MM.1S (cell line): ENCODE data around the gene PADI4.

Source experiments
- DNase-seq: peaks from one replicate; pipeline ENCODE4 v3.0.0-alpha.2; 2015
- H2AFZ ChIP-seq: fragments of 300-600 bp; sonication (generic); 2 replicates; pipeline ENCODE4 v1.6.0; 2016; ENCODE audit warnings: antibody characterized with exemption, low read length
- H3F3A ChIP-seq: fragments of 300-600 bp; sonication (generic); 2 replicates; pipeline ENCODE4 v1.6.1; 2016; ENCODE audit warnings: mild to moderate bottlenecking, antibody characterized with exemption, low read length, moderate library complexity, mixed read lengths; ENCODE audit not compliant: insufficient read depth
- H3K27ac ChIP-seq: fragments of 300-600 bp; sonication (generic); 2 replicates; pipeline ENCODE4 v1.5.1; 2016; ENCODE audit warnings: mild to moderate bottlenecking, low read length
- H3K27me3 ChIP-seq: fragments of 300-600 bp; sonication (generic); replicated peaks from 2 replicates; pipeline ENCODE4 v1.6.0; 2016; ENCODE audit warnings: low read length; ENCODE audit not compliant: insufficient read depth
- H3K36me3 ChIP-seq: fragments of 300-600 bp; sonication (generic); replicated peaks from 2 replicates; pipeline ENCODE4 v1.6.1; 2016; ENCODE audit warnings: mild to moderate bottlenecking, low read length, mixed read lengths; ENCODE audit not compliant: insufficient read depth
- H3K4me1 ChIP-seq: fragments of 300-600 bp; sonication (generic); 2 replicates; pipeline ENCODE4 v1.6.1; 2016; ENCODE audit warnings: low read length, mixed read lengths
- H3K4me2 ChIP-seq: fragments of 300-600 bp; sonication (generic); 2 replicates; pipeline ENCODE4 v1.6.0; 2016; ENCODE audit warnings: low read depth, low read length
- H3K4me3 ChIP-seq: fragments of 300-600 bp; sonication (generic); 2 replicates; pipeline ENCODE4 v1.5.1; 2016; ENCODE audit warnings: low read length, mixed read lengths
- H3K79me2 ChIP-seq: fragments of 300-600 bp; sonication (generic); 2 replicates; pipeline ENCODE4 v1.6.1; 2016; ENCODE audit warnings: mixed run types, low read length, mixed read lengths
- H3K9ac ChIP-seq: fragments of 300-600 bp; sonication (generic); 2 replicates; pipeline ENCODE4 v1.6.1; 2016; ENCODE audit warnings: low read length, mixed read lengths
- H3K9me2 ChIP-seq: fragments of 300-600 bp; sonication (generic); replicated peaks from 2 replicates; pipeline ENCODE4 v1.6.1; 2016; ENCODE audit warnings: mild to moderate bottlenecking, low read length, mixed read lengths; ENCODE audit not compliant: insufficient read depth
- H3K9me3 ChIP-seq: fragments of 300-600 bp; sonication (generic); replicated peaks from 2 replicates; pipeline ENCODE4 v1.6.1; 2016; ENCODE audit warnings: mild to moderate bottlenecking, low read length, mixed read lengths; ENCODE audit not compliant: insufficient read depth
- H4K20me1 ChIP-seq: fragments of 300-600 bp; sonication (generic); 2 replicates; pipeline ENCODE4 v1.6.1; 2016; ENCODE audit warnings: mild to moderate bottlenecking, low read length, moderate library complexity, mixed read lengths; ENCODE audit not compliant: insufficient read depth
- CTCF ChIP-seq: fragments of 300-600 bp; sonication (generic); IDR thresholded peaks from 2 replicates; pipeline ENCODE4 v1.5.1; 2016; ENCODE audit warnings: antibody characterized with exemption, low read length, mixed read lengths
- EZH2 ChIP-seq: fragments of 300-600 bp; sonication (generic); optimal IDR thresholded peaks from 2 replicates; pipeline ENCODE3; 2017; ENCODE audit warnings: low read depth, mild to moderate bottlenecking, antibody characterized with exemption, low read length, mixed read lengths
- EZH2phosphoT487 ChIP-seq: fragments of 300-600 bp; sonication (generic); IDR thresholded peaks from 2 replicates; pipeline ENCODE4 v1.6.1; 2018; ENCODE audit warnings: antibody characterized with exemption, low read length

Gene PADI4

GRCh38 chr1:17306407-17306806 is 1.6 kb upstream of the PADI4 start:
- Histone ChIP-seq H3K4me1 (no peaks in the 10 kb centered on the region), H3K79me2 (no peaks in the 10 kb centered on the region), H3K9ac (no peak overlapping the region), H3K9me3 (no peaks in the 10 kb centered on the region), H3K4me3 (no peak overlapping the region), H2AFZ (no peak overlapping the region), H3K9me2 (no peaks in the 10 kb centered on the region), H3K36me3 (no peaks in the 10 kb centered on the region), H3F3A (no peaks in the 10 kb centered on the region), H3K27ac (no peak overlapping the region), H4K20me1 (no peaks in the 10 kb centered on the region), H3K4me2 (no peak overlapping the region), H3K27me3 (peaks cover 86% of the 10 kb centered on the region)
- no peak for DNase-seq
- no peak for TF ChIP-seq EZH2phosphoT487
- no peak for TF ChIP-seq CTCF
- TF ChIP-seq EZH2 = no peak

- H3F3A ChIP-seq = no peaks in the 10 kb centered on the region
- no peaks in the 10 kb centered on the region for H3K4me1 ChIP-seq
- no peak overlapping the region for H3K4me2 ChIP-seq
- no peak overlapping the region for H2AFZ ChIP-seq
- no peaks in the 10 kb centered on the region for H3K79me2 ChIP-seq
- no peak overlapping the region for H3K9ac ChIP-seq
- H4K20me1 ChIP-seq = no peaks in the 10 kb centered on the region
- no peak overlapping the region for H3K4me3 ChIP-seq
- no peak overlapping the region for H3K27ac ChIP-seq
- H3K9me2 ChIP-seq = no peaks in the 10 kb centered on the region
- no peaks in the 10 kb centered on the region for H3K9me3 ChIP-seq
- H3K36me3 ChIP-seq = no peaks in the 10 kb centered on the region
- no peak for DNase-seq
- H3K27me3 ChIP-seq = peaks cover 87% of the 10 kb centered on the region
- TF ChIP-seq EZH2phosphoT487 (no peak), EZH2 (no peak), CTCF (no peak)
Measured at GRCh38 chr1:17306921-17307320, 1.1 kb upstream of the PADI4 start.

GRCh38 chr1:17307329-17307728 is 668 bp upstream of the PADI4 start:
- Histone ChIP-seq H3K4me3 (no peak overlapping the region), H3K4me1 (no peaks in the 10 kb centered on the region), H3K27ac (no peak overlapping the region), H3K9ac (no peak overlapping the region), H3K9me2 (no peaks in the 10 kb centered on the region), H3F3A (no peaks in the 10 kb centered on the region), H3K4me2 (no peak overlapping the region), H3K9me3 (no peaks in the 10 kb centered on the region), H4K20me1 (no peaks in the 10 kb centered on the region), H3K27me3 (peaks cover 86% of the 10 kb centered on the region), H2AFZ (no peak overlapping the region), H3K36me3 (no peaks in the 10 kb centered on the region), H3K79me2 (no peaks in the 10 kb centered on the region)
- no peak for TF ChIP-seq EZH2
- DNase-seq = no peak

- H3K4me3 ChIP-seq = no peak overlapping the region
Measured at GRCh38 chr1:17308593-17308992, 596 bp downstream of the PADI4 start.

More at GRCh38 chr1:17308593-17308992, 596 bp downstream of the PADI4 start:
- Histone ChIP-seq H3K79me2 (no peaks in the 10 kb centered on the region), H3K9me3 (no peaks in the 10 kb centered on the region), H3K9ac (no peak overlapping the region), H3K4me2 (no peak overlapping the region), H3F3A (no peaks in the 10 kb centered on the region), H3K27ac (no peak overlapping the region), H4K20me1 (no peaks in the 10 kb centered on the region), H3K4me1 (no peaks in the 10 kb centered on the region), H3K27me3 (peaks cover 89% of the 10 kb centered on the region), H3K9me2 (no peaks in the 10 kb centered on the region), H3K36me3 (no peaks in the 10 kb centered on the region), H2AFZ (no peak overlapping the region)
- no peak for DNase-seq
- TF ChIP-seq EZH2phosphoT487 (no peak), EZH2 (no peak), CTCF (no peak)
